Neural crest cell (in vitro differentiated cells): ENCODE data around the gene SMCO4. TPM values are rescaled to one million over a fixed set of nuclear protein-coding genes. Genes with fewer than 3 reads are reported as not detected.

Source experiments
- DNase-seq: peaks from one replicate; pipeline ENCODE4 v3.0.0; 2021; ENCODE audit warnings: low read depth, mixed read lengths, low spot score
- H3K27ac Mint-ChIP-seq: one replicate; pipeline ENCODE4 v1.8.0; 2021; ENCODE audit warnings: mild to moderate bottlenecking, mixed read lengths; ENCODE audit not compliant: unreplicated experiment
- H3K27me3 Mint-ChIP-seq: 2 replicates; pipeline ENCODE4 v1.8.0; 2021; ENCODE audit warnings: low read depth, mild to moderate bottlenecking, mixed read lengths
- H3K36me3 Mint-ChIP-seq: 2 replicates; pipeline ENCODE4 v1.8.0; 2021; ENCODE audit warnings: low read depth, mild to moderate bottlenecking, mixed read lengths
- H3K4me1 Mint-ChIP-seq: 2 replicates; pipeline ENCODE4 v1.8.0; 2021; ENCODE audit warnings: mixed read lengths
- H3K4me3 Mint-ChIP-seq: one replicate; pipeline ENCODE4 v1.8.0; 2021; ENCODE audit warnings: mild to moderate bottlenecking, mixed read lengths
- H3K9me3 Mint-ChIP-seq: 2 replicates; pipeline ENCODE4 v1.8.0; 2021; ENCODE audit warnings: mixed read lengths
- CTCF ChIP-seq: fragments of 200-600 bp; sonication (generic); conservative IDR thresholded peaks from 2 replicates; pipeline ENCODE4 v1.5.0; 2021; ENCODE audit warnings: antibody characterized with exemption, mild to moderate bottlenecking
- total RNA-seq: library from RNA; stranded (reverse); gene quantifications from 2 replicates; pipeline ENCODE4 v1.2.1, GENCODE V29; 2021

The SMCO4 gene
- total RNA-seq, 1 donor from 2014 or later = 23.1 TPM

GRCh38 chr11:93481696-93482095 lies 61.5 kb downstream of the SMCO4 start:
- TF ChIP-seq CTCF = no peak
- Mint-ChIP-seq H3K4me1 (peaks cover 44% of the 10 kb centered on the region), H3K36me3 (peaks cover 2% of the 10 kb centered on the region), H3K4me3 (no peak overlapping the region), H3K27me3 (no peaks in the 10 kb centered on the region), H3K27ac (no peak overlapping the region), H3K9me3 (no peaks in the 10 kb centered on the region)
- DNase-seq = no peak

GRCh38 chr11:93481279-93481678 lies 61.9 kb downstream of the SMCO4 start:
- Mint-ChIP-seq H3K4me3 (no peak overlapping the region), H3K27me3 (no peaks in the 10 kb centered on the region), H3K36me3 (peaks cover 2% of the 10 kb centered on the region), H3K4me1 (peaks cover 44% of the 10 kb centered on the region), H3K27ac (no peak overlapping the region), H3K9me3 (no peaks in the 10 kb centered on the region)
- no peak for TF ChIP-seq CTCF
- DNase-seq = no peak

- TF ChIP-seq CTCF = no peak
- Mint-ChIP-seq H3K9me3 (no peaks in the 10 kb centered on the region), H3K36me3 (peaks cover 2% of the 10 kb centered on the region), H3K4me3 (no peak overlapping the region), H3K27me3 (no peaks in the 10 kb centered on the region), H3K27ac (no peak overlapping the region), H3K4me1 (peaks cover 44% of the 10 kb centered on the region)
- DNase-seq = no peak
Measured at GRCh38 chr11:93480756-93481155, 62.4 kb downstream of the SMCO4 start.

- H3K4me1 Mint-ChIP-seq = peaks cover 44% of the 10 kb centered on the region
- no peak for TF ChIP-seq CTCF
Measured at GRCh38 chr11:93480256-93480655, 62.9 kb downstream of the SMCO4 start.

GRCh38 chr11:93478841-93479240 lies 64.3 kb downstream of the SMCO4 start:
- Mint-ChIP-seq H3K9me3 (peaks cover 4% of the 10 kb centered on the region), H3K36me3 (peaks cover 2% of the 10 kb centered on the region), H3K4me3 (no peak overlapping the region), H3K27me3 (no peaks in the 10 kb centered on the region), H3K27ac (no peak overlapping the region), H3K4me1 (peaks cover 46% of the 10 kb centered on the region)
- no peak for DNase-seq
- TF ChIP-seq CTCF = no peak

More at GRCh38 chr11:93480256-93480655, 62.9 kb downstream of the SMCO4 start:
- no peak for DNase-seq
- no peak overlapping the region for H3K4me3 Mint-ChIP-seq
- H3K36me3 Mint-ChIP-seq = peaks cover 2% of the 10 kb centered on the region
- no peaks in the 10 kb centered on the region for H3K27me3 Mint-ChIP-seq
- no peak overlapping the region for H3K27ac Mint-ChIP-seq
- no peaks in the 10 kb centered on the region for H3K9me3 Mint-ChIP-seq
